Motor neuron (in vitro differentiated cells): ENCODE data around the gene CD2. TPM values are rescaled to one million over a fixed set of nuclear protein-coding genes. Genes with fewer than 3 reads are reported as not detected.

Source experiments
- ATAC-seq, 8 experiments: fragments of 200-7000 bp; cut with Tn5 transposase; replicated peaks in 6 of 8; 2 replicates each; pipeline ENCODE4 v1.8.0; 2021; ENCODE audit warnings: mild to moderate bottlenecking in 8 of 8, moderate library complexity in 8 of 8
- H3K27ac ChIP-seq, 2 donors: fragments of 250-450 bp; sonication (Bioruptor Pico); 2 replicates each; pipeline ENCODE4 v1.9.0; 2021; ENCODE audit warnings: antibody characterized with exemption in 2 of 2, mild to moderate bottlenecking in 2 of 2, moderate library complexity in 1 of 2
- H3K4me1 ChIP-seq, 2 donors: fragments of 250-450 bp; sonication (Bioruptor Pico); replicated peaks in 1 of 2; 2 replicates each; pipeline ENCODE4 v1.6.1; 2021; ENCODE audit warnings: antibody characterized with exemption in 2 of 2, mild to moderate bottlenecking in 2 of 2, moderate library complexity in 1 of 2
- H3K4me3 ChIP-seq, 5 donors: fragments of 250-450 bp; sonication (Bioruptor Pico); 2 replicates each; pipeline ENCODE4 v1.9.0; 2021; ENCODE audit warnings: antibody characterized with exemption in 5 of 5, mild to moderate bottlenecking in 5 of 5, moderate library complexity in 4 of 5
- WGBS, 10 experiments: fragments of 450-650 bp; shearing (Covaris generic); methylation state at CpG; one replicate each; pipeline ENCODE4 v1.0.0; 2022; 5-methylcytosine and 5-hydroxymethylcytosine counted together
- in situ Hi-C, 9 experiments: fragments of 400-800 bp; cut with MboI; loops; one replicate each; pipeline ENCODE4 v1.15.0; 2021; ENCODE audit warnings: low sequenced_read_pairs in 9 of 9, low pct_unique_long_range_greater_than_20kb in 2 of 9; ENCODE audit not compliant: unreplicated experiment in 9 of 9
- total RNA-seq, 8 experiments: library from RNA; unstranded; fragments of 300-600 nt; gene quantifications; 2 replicates each; pipeline versions ENCODE4 v1.2.3 to v1.2.4, GENCODE V29; 2022

CD2 gene
- total RNA-seq, 8 experiments from 2014 or later = 0.13 to 0.66 (median 0.42) TPM; not detected in 4

- in situ Hi-C loops = loop anchor here in 1 of 9 experiments (25.0 kb wide), 1 partner anchor 133 kb away; no protein-coding TSS in a partner anchor
- H3K27ac ChIP-seq = no peak overlapping the region
- no peak overlapping the region for H3K4me3 ChIP-seq
- H3K4me1 ChIP-seq = no peaks in the 10 kb centered on the region
- ATAC-seq = no peak
- 60 to 100% (median 84%) methylated on average over 1 to 3 of the region's 4 CpGs; no CpG with 5 or more reads in 3 of the 10 experiments for WGBS, 10 experiments
These were observed 33.7 kb upstream of the CD2 start for GRCh38 chr1:116720364-116721038.

DNA sequence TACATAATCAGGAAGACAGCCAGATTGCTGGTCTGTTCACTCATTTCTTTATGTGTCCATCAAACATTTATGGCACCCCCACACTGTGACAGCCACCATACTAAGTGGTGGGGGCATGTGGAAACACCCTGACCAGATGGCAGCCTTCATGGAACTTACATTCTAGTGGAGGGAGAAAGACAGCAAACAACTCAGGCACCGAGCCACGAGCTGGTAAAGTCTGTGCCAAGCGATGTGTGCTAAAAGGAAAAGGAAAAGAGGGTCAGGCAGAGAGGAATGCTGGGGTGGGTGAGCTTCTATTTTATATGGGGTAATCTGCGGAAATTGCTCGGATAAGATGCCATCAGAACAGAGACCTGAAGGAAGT, 33.2 kb upstream of the CD2 start:
- WGBS, 10 experiments = 0 to 100% (median 94%) methylated on average over 1 to 5 of the region's 5 CpGs; no CpG with 5 or more reads in 2 of the 10 experiments
- no peak for ATAC-seq
- Histone ChIP-seq H3K4me1 (no peaks in the 10 kb centered on the region), H3K4me3 (no peak overlapping the region), H3K27ac (no peak overlapping the region)
- in situ Hi-C loops = loop anchor here in 1 of 9 experiments (25.0 kb wide), 1 partner anchor 134 kb away; no protein-coding TSS in a partner anchor

DNA sequence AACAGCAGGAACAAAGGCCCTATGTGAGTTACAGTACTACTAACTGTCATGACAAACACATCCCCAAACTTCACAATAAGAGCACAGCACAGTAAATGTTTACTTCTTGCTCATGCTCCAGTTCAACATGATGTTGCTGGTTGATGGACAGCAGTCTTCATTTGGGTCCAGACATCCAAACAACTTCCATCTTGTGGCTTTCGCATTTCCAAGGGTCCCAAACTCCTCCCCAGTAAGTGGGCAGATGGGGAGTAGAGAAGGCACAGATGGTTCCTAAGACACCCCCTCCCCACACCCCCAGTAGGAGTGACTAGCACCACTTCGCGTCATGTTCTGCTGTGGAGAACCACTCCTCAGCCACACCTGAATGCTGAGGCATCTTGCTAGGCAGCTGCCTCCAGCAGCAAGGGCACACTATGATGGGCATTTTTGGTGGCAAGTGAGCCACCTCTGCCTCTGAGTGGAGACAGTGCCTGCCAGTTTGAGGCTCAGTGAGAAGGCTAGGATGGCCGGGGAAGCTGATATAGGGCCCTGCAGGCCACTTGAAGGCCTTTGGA, 32.7 kb upstream of the CD2 start:
- H3K4me1 ChIP-seq = no peaks in the 10 kb centered on the region
- no peak overlapping the region for H3K4me3 ChIP-seq
- no peak for ATAC-seq
- in situ Hi-C loops = loop anchor here in 1 of 9 experiments (25.0 kb wide), 1 partner anchor 134 kb away; no protein-coding TSS in a partner anchor
- no peak overlapping the region for H3K27ac ChIP-seq
- 20 to 100% (median 86%) methylated on average over 1 to 4 of the region's 4 CpGs; no CpG with 5 or more reads in 3 of the 10 experiments for WGBS, 10 experiments

GRCh38 chr1:116722016-116722838, 32.0 kb upstream of the CD2 start:
- no peak for ATAC-seq
- WGBS, 10 experiments = 75 to 90% (median 82%) methylated on average over 1 to 4 of the region's 4 CpGs; no CpG with 5 or more reads in 2 of the 10 experiments
- Histone ChIP-seq H3K27ac (no peak overlapping the region), H3K4me3 (no peak overlapping the region), H3K4me1 (no peaks in the 10 kb centered on the region)
- in situ Hi-C loops = loop anchor here in 1 of 9 experiments (25.0 kb wide), 1 partner anchor 135 kb away; no protein-coding TSS in a partner anchor

DNA sequence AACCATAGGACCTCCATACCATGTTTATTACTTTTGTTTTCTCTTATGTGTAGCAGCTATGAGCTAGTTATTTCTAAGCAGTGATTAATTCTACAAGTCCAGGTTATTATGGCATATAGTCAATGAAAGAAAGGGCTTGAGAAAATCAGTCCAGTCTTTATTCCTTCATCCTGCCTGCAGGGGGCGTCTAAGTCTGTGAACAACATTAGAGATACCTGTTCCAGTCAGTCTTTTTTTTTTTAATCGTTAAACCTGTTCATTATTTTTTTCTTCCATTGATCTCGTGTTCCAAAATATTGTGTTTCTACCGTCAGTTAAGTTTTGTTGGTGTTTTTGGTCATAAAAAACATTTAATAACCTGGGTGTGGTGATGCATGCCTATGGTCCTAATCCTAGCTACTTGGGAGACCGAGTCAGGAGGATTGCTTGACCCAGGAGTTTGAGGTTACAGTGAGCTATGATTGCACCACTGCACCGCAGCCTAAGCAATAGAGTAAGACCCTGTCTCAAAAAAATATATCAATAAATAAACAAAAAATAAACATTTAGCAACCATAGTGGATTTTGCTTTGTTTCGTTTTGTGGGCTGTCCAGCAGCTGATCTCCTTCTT, 29.4 kb upstream of the CD2 start:
- ATAC-seq = peak in 3 of 8 experiments; percentile 46 to 59 (median 51)
- in situ Hi-C loops = loop anchor here in 6 of 9 experiments (25.0 kb wide), 4 partner anchors 138 to 337 kb away; partner anchors contain the start of genes TTF2 (in 2 of the 6) and PTGFRN (in 1 of the 6)
- WGBS, 10 experiments = 0 to 54% (median 37%) methylated on average over 3 to 7 of the region's 7 CpGs
- Histone ChIP-seq H3K4me1 (no peaks in the 10 kb centered on the region), H3K4me3 (no peak overlapping the region), H3K27ac (no peak overlapping the region)

DNA sequence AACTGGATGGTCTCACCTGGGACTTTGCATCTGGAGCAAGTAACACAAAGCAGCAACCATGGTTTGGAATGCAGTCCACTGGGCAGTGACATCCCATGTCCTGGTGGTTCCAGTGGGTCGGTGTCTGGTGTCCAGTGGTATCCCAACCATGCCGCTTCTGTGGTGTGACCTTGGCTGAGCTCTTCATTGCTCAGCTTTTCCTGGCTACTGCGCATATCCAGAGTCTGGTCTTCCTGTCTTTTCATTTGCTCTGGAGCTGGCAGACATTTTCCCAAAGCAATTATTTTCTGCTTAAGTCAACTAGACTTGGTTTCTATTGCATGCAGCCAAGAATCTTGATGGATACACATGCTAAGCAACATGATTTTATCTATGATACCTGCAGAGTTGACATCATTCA, 28.4 kb upstream of the CD2 start:
- ATAC-seq = no peak
- in situ Hi-C loops = loop anchor here in 5 of 9 experiments (25.0 kb wide), 3 partner anchors 187 to 337 kb away; partner anchors contain the start of genes TTF2 (in 2 of the 5) and PTGFRN (in 1 of the 5)
- no peak overlapping the region for H3K4me3 ChIP-seq
- no peak overlapping the region for H3K27ac ChIP-seq
- H3K4me1 ChIP-seq = no peaks in the 10 kb centered on the region
- WGBS, 10 experiments = 62 to 90% (median 80%) methylated on average over 2 to 3 of the region's 3 CpGs; no CpG with 5 or more reads in 6 of the 10 experiments

GRCh38 chr1:116726872-116727820, 27.1 kb upstream of the CD2 start:
- ATAC-seq = peak in 1 of 8 experiments; percentile 20
- H3K4me1 ChIP-seq = no peaks in the 10 kb centered on the region
- H3K27ac ChIP-seq = no peak overlapping the region
- in situ Hi-C loops = loop anchor here in 5 of 9 experiments (25.0 kb wide), 3 partner anchors 185 to 335 kb away; partner anchors contain the start of genes TTF2 (in 2 of the 5) and PTGFRN (in 1 of the 5)
- WGBS, 10 experiments = 27 to 94% (median 88%) methylated on average over 3 to 5 of the region's 5 CpGs
- H3K4me3 ChIP-seq = no peak overlapping the region

DNA sequence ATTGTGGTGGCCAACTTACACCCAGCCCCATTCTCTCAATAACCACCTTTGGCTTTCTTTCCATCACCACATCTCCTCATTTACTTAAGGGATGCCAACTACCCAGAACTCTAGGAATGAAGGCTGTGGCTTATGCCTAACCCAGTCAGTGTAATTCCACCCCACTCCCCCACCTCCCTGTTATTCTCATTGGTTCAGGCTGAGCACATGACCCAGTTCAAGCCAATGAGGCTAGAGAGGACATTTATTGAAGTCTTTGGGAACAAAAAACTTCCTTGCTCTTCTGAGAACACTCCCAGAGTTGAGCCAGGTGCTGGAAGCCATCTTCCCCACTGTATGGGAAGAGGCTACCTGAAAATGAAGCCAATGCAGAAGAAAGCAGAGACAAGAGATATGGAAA, 22.8 kb upstream of the CD2 start:
- Histone ChIP-seq H3K27ac (no peak overlapping the region), H3K4me1 (peaks cover 4 to 8% of the 10 kb centered on the region in 2 donors), H3K4me3 (no peak overlapping the region)
- ATAC-seq = no peak
- in situ Hi-C loops = loop anchor here in 8 of 9 experiments (10.0 to 25.0 kb wide), 5 partner anchors 181 to 331 kb away; partner anchors contain the start of genes TTF2 (in 2 of the 8) and PTGFRN (in 1 of the 8)

DNA sequence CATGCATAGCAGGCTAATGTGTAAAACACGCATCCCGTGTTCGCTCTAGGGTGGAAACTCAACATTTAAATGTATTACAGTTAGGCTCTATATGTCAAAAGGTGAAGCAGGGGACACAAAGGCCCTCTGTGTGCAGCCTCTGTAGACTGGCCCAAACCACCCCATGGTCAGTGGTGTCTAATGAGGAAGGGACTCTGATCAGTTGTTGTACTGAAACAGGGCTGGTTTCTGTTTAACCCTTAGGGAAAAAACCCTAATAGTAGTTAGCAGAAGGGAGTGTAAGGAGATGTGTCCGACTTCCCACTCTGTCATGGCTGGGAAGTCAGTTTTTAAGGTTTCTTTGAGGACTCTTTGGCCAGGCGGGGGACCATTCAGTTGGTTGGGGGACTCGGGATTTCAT, 21.5 kb upstream of the CD2 start:
- Histone ChIP-seq H3K4me1 (peaks cover 7 to 8% of the 10 kb centered on the region in 2 donors), H3K27ac (no peak overlapping the region), H3K4me3 (no peak overlapping the region)
- in situ Hi-C loops = loop anchor here in 8 of 9 experiments (10.0 to 25.0 kb wide), 5 partner anchors 180 to 330 kb away; partner anchors contain the start of genes TTF2 (in 2 of the 8) and PTGFRN (in 1 of the 8)
- 67 to 100% (median 87%) methylated on average over 2 to 6 of the region's 6 CpGs; no CpG with 5 or more reads in 1 of the 10 experiments for WGBS, 10 experiments
- no peak for ATAC-seq

DNA sequence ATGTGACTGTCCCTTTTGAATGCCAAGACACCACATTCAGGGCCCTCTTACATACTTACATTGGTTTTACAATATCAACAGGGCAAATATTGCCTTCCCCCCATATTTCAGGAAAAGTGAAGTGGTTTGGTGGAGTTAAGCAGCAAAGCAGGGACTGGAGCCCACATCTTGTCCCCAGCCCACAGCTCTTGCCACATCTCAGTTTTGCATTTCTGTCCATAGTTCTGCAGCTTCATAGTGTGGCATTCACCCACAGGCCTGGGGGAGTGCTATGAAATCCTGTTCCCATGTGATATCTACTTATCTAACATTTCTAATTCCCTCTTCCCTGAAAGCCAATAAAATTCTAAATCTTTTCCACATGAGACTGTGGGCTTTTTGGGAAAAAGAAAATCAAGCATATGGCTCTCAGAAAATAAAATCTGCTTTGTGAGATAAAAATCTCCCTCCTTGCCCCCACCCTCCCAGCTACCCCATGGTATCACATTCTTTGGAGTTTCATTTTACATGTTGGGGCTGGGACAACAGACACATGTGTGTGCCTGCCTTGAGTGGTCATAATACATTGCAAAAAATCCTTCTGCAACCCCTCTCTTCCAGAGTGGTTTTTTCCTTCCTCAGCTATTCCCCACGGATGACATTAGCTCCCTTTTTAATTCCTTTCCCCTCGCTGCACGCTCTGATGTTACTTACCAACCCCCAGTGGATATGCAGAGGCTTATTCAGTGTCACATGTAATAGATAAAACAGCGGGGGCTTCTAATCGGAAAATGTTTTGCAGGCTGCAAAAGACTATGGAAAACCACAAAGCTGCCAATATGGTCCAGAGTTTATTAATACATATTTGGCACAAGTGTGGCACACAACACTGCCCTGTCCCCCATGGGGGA, 20.5 kb upstream of the CD2 start:
- Histone ChIP-seq H3K4me1 (peaks cover 8% of the 10 kb centered on the region in 2 donors), H3K27ac (no peak overlapping the region), H3K4me3 (no peak overlapping the region)
- WGBS, 10 experiments = 30 to 100% (median 67%) methylated on average over 2 to 5 of the region's 5 CpGs
- ATAC-seq = peak in 2 of 8 experiments; percentile 13 to 38
- in situ Hi-C loops = loop anchor here in 8 of 9 experiments (10.0 to 25.0 kb wide), 5 partner anchors 179 to 329 kb away; partner anchors contain the start of genes TTF2 (in 2 of the 8) and PTGFRN (in 1 of the 8)
